Trophoblast cell (in vitro differentiated cells and primary cell): ENCODE data around the gene WDR87.

Experiments used
- DNase-seq, 2 donors: peaks; one replicate each; pipeline ENCODE4 v3.0.0-alpha.2; 2016
- H2AFZ ChIP-seq: 2 replicates; pipeline ENCODE4 v1.6.1; 2013; ENCODE audit warnings: low read length, moderate library complexity, mild to moderate bottlenecking; ENCODE audit not compliant: insufficient read depth, poor library complexity
- H2AK5ac ChIP-seq: 2 replicates; pipeline ENCODE4 v1.6.1; 2013; ENCODE audit warnings: mild to moderate bottlenecking, low read length
- H2BK120ac ChIP-seq: 2 replicates; pipeline ENCODE4 v1.6.1; 2013; ENCODE audit warnings: low read length, mild to moderate bottlenecking, moderate library complexity; ENCODE audit not compliant: insufficient read depth, poor library complexity
- H2BK12ac ChIP-seq: 2 replicates; pipeline ENCODE4 v1.6.1; 2013; ENCODE audit warnings: mild to moderate bottlenecking, low read length, moderate library complexity
- H2BK5ac ChIP-seq: 2 replicates; pipeline ENCODE4 v1.6.1; 2013; ENCODE audit warnings: low read length, low read depth, moderate library complexity, mild to moderate bottlenecking; ENCODE audit not compliant: poor library complexity
- H3K14ac ChIP-seq: 2 replicates; pipeline ENCODE4 v1.6.1; 2013; ENCODE audit warnings: mild to moderate bottlenecking, low read length
- H3K18ac ChIP-seq: 2 replicates; pipeline ENCODE4 v1.6.1; 2013; ENCODE audit warnings: mild to moderate bottlenecking, low read length
- H3K23ac ChIP-seq: 2 replicates; pipeline ENCODE4 v1.6.1; 2013; ENCODE audit warnings: low read length
- H3K27ac ChIP-seq: 2 replicates; pipeline ENCODE4 v1.5.1; 2013; ENCODE audit warnings: low read depth, mild to moderate bottlenecking, inconsistent platforms, low read length, moderate library complexity
- H3K27me3 ChIP-seq: 2 replicates; pipeline ENCODE4 v1.6.1; 2013; ENCODE audit warnings: inconsistent platforms, mild to moderate bottlenecking, low read length, moderate library complexity; ENCODE audit not compliant: insufficient read depth
- H3K36me3 ChIP-seq, 2 experiments: 1 replicate in 1 of 2; 2 replicates in 1 of 2; pipeline ENCODE4 v1.6.1; 2013; ENCODE audit warnings: low read length in 2 of 2, mild to moderate bottlenecking in 2 of 2, moderate library complexity in 1 of 2; ENCODE audit not compliant: insufficient read depth in 2 of 2, control insufficient read depth in 1 of 2
- H3K4ac ChIP-seq: 2 replicates; pipeline ENCODE4 v1.6.1; 2013; ENCODE audit warnings: low read depth, mild to moderate bottlenecking, low read length, moderate library complexity
- H3K4me1 ChIP-seq, 2 experiments: 1 replicate in 1 of 2; 2 replicates in 1 of 2; pipeline ENCODE4 v1.6.1; 2013; ENCODE audit warnings: low read length in 2 of 2, mild to moderate bottlenecking in 2 of 2, moderate library complexity in 1 of 2; ENCODE audit not compliant: insufficient read depth in 2 of 2, control insufficient read depth in 1 of 2
- H3K4me2 ChIP-seq: 2 replicates; pipeline ENCODE4 v1.6.1; 2013; ENCODE audit warnings: inconsistent platforms, mild to moderate bottlenecking, low read length, moderate library complexity
- H3K4me3 ChIP-seq: 2 replicates; pipeline ENCODE4 v1.5.1; 2013; ENCODE audit warnings: mild to moderate bottlenecking, low read depth, low read length, inconsistent platforms
- H3K79me1 ChIP-seq: one replicate; pipeline ENCODE4 v1.6.1; 2013; ENCODE audit warnings: low read length
- H3K79me2 ChIP-seq: 2 replicates; pipeline ENCODE4 v1.6.1; 2013; ENCODE audit warnings: low read length, mild to moderate bottlenecking; ENCODE audit not compliant: control insufficient read depth, insufficient read depth, poor library complexity
- H3K9ac ChIP-seq: 2 replicates; pipeline ENCODE4 v1.6.1; 2013; ENCODE audit warnings: mild to moderate bottlenecking, low read length
- H3K9me3 ChIP-seq: 2 replicates; pipeline ENCODE4 v1.6.1; 2013; ENCODE audit warnings: low read depth, mild to moderate bottlenecking, control low read depth, inconsistent platforms, low read length; ENCODE audit not compliant: insufficient read depth
- H4K12ac ChIP-seq: 2 replicates; pipeline ENCODE4 v1.6.1; 2013; ENCODE audit warnings: low read depth, mild to moderate bottlenecking, low read length, moderate library complexity
- H4K8ac ChIP-seq: 2 replicates; pipeline ENCODE4 v1.6.1; 2013; ENCODE audit warnings: low read depth, mild to moderate bottlenecking, low read length, moderate library complexity
- H4K91ac ChIP-seq: one replicate; pipeline ENCODE4 v1.6.1; 2013; ENCODE audit warnings: low read depth, mild to moderate bottlenecking, low read length, moderate library complexity
- WGBS: extraction: QIAGEN DNeasy Blood & Tissue Kit; methylation state at CpG from one replicate; pipeline ENCODE4 v1.1.7; 2013; ENCODE audit warnings: missing lambda C conversion rate; ENCODE audit not compliant: insufficient read length, insufficient coverage; ENCODE audit errors: extremely low coverage; 5-methylcytosine and 5-hydroxymethylcytosine counted together

The WDR87 gene

DNA sequence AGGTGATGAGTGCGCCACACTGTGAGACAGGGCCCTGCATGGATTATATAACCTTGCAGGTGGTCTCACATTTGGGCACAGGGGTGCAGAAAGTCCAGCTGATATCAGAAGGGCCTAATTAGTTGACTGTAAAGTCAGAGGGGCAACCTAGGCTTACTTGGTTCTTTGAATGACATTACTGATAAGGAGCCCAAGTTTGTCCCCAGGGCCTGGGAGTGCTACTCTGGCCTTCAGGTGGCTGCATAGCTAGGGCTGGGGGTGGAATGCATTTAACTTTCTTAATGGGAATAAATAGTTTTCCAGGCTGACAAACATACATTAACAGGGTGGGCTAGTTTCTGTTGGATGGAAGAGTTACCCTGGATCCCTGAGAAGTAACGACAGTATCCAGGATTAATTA lies 3.3 kb downstream of the WDR87 start:
- no peak overlapping the region for H2AK5ac ChIP-seq
- no peak overlapping the region for H3K4me2 ChIP-seq
- H3K79me1 ChIP-seq, result peaks cover 10% of the 10 kb centered on the region
- H3K9ac ChIP-seq, result no peak overlapping the region
- H3K27ac ChIP-seq, result no peak overlapping the region
- no peaks in the 10 kb centered on the region for H3K9me3 ChIP-seq
- no peak overlapping the region for H4K12ac ChIP-seq
- no peak overlapping the region for H3K4ac ChIP-seq
- no peak overlapping the region for H4K8ac ChIP-seq
- no peak overlapping the region for H3K18ac ChIP-seq
- H3K14ac ChIP-seq, result no peak overlapping the region
- no peak overlapping the region for H2BK120ac ChIP-seq
- H3K27me3 ChIP-seq, result no peaks in the 10 kb centered on the region
- no peak overlapping the region for H3K23ac ChIP-seq
- peaks cover 13% of the 10 kb centered on the region for H3K79me2 ChIP-seq
- H2BK5ac ChIP-seq, result no peak overlapping the region
- no peak overlapping the region for H4K91ac ChIP-seq
- WGBS, result no CpG with 5 or more reads among the region's 2 CpGs
- no peak overlapping the region for H2BK12ac ChIP-seq
- no peak overlapping the region for H3K4me3 ChIP-seq
- peaks cover 4 to 9% of the 10 kb centered on the region in 2 experiments for H3K4me1 ChIP-seq
- peak in 1 of 2 donors; percentile 19 for DNase-seq
- no peak overlapping the region for H2AFZ ChIP-seq
- H3K36me3 ChIP-seq, result no peaks in the 10 kb centered on the region

GRCh38 chr19:37902668-37903067 lies 3.7 kb downstream of the WDR87 start:
- Histone ChIP-seq H2AK5ac (no peak overlapping the region), H3K4ac (no peak overlapping the region), H3K9me3 (no peaks in the 10 kb centered on the region), H4K91ac (no peak overlapping the region), H4K12ac (no peak overlapping the region), H3K27ac (no peak overlapping the region), H3K79me1 (peaks cover 10% of the 10 kb centered on the region), H3K4me2 (no peak overlapping the region), H2BK5ac (no peak overlapping the region), H3K9ac (no peak overlapping the region), H4K8ac (no peak overlapping the region), H3K4me3 (no peak overlapping the region), H3K23ac (no peak overlapping the region), H3K79me2 (peaks cover 9% of the 10 kb centered on the region), H3K36me3 (no peaks in the 10 kb centered on the region), H3K27me3 (no peaks in the 10 kb centered on the region), H3K14ac (no peak overlapping the region), H2AFZ (no peak overlapping the region), H3K18ac (no peak overlapping the region), H2BK12ac (no peak overlapping the region), H2BK120ac (no peak overlapping the region), H3K4me1 (peaks cover under 1 to 4% of the 10 kb centered on the region in 2 experiments)
- peak; percentile 84 to 95 for DNase-seq
- WGBS, result no CpG with 5 or more reads among the region's 4 CpGs

- H2BK5ac ChIP-seq, result no peak overlapping the region
- no peak overlapping the region for H3K9ac ChIP-seq
These were observed 6.4 kb downstream of the WDR87 start for GRCh38 chr19:37899966-37900365.

GRCh38 chr19:37899453-37899852 lies 6.9 kb downstream of the WDR87 start:
- H3K36me3 ChIP-seq, result no peaks in the 10 kb centered on the region
- H3K9ac ChIP-seq, result no peak overlapping the region
- no peak overlapping the region for H4K91ac ChIP-seq
- H3K79me1 ChIP-seq, result no peaks in the 10 kb centered on the region
- H2BK12ac ChIP-seq, result no peak overlapping the region
- no peak overlapping the region for H4K12ac ChIP-seq
- no peak overlapping the region for H3K4me2 ChIP-seq
- H3K27ac ChIP-seq, result no peak overlapping the region
- H3K27me3 ChIP-seq, result no peaks in the 10 kb centered on the region
- H3K4ac ChIP-seq, result no peak overlapping the region
- H3K4me3 ChIP-seq, result no peak overlapping the region
- H2AK5ac ChIP-seq, result no peak overlapping the region
- H3K18ac ChIP-seq, result no peak overlapping the region
- H3K23ac ChIP-seq, result no peak overlapping the region
- H3K14ac ChIP-seq, result no peak overlapping the region
- H2BK5ac ChIP-seq, result no peak overlapping the region
- no peak overlapping the region for H2AFZ ChIP-seq
- peaks cover 2% of the 10 kb centered on the region for H3K9me3 ChIP-seq
- WGBS, result no CpG with 5 or more reads among the region's 1 CpG
- no peak overlapping the region for H2BK120ac ChIP-seq
- H3K4me1 ChIP-seq, result no peaks in the 10 kb centered on the region
- H3K79me2 ChIP-seq, result no peaks in the 10 kb centered on the region
- DNase-seq, result no peak
- H4K8ac ChIP-seq, result no peak overlapping the region

More at GRCh38 chr19:37899966-37900365, 6.4 kb downstream of the WDR87 start:
- no peak for DNase-seq
- no peak overlapping the region for H3K4me3 ChIP-seq
- no peak overlapping the region for H2BK120ac ChIP-seq
- no peak overlapping the region for H3K4me2 ChIP-seq
- no peak overlapping the region for H4K8ac ChIP-seq
- no peak overlapping the region for H2AFZ ChIP-seq
- WGBS, result no CpG with 5 or more reads among the region's 2 CpGs
- H3K9me3 ChIP-seq, result no peaks in the 10 kb centered on the region
- H3K27ac ChIP-seq, result no peak overlapping the region
- H3K18ac ChIP-seq, result no peak overlapping the region
- H3K27me3 ChIP-seq, result no peaks in the 10 kb centered on the region
- no peak overlapping the region for H4K12ac ChIP-seq
- no peak overlapping the region for H3K23ac ChIP-seq
- H2AK5ac ChIP-seq, result no peak overlapping the region
- H2BK12ac ChIP-seq, result no peak overlapping the region
- no peak overlapping the region for H4K91ac ChIP-seq
- no peaks in the 10 kb centered on the region for H3K4me1 ChIP-seq
- no peaks in the 10 kb centered on the region for H3K79me1 ChIP-seq
- no peaks in the 10 kb centered on the region for H3K36me3 ChIP-seq
- no peaks in the 10 kb centered on the region for H3K79me2 ChIP-seq
- no peak overlapping the region for H3K4ac ChIP-seq
- no peak overlapping the region for H3K14ac ChIP-seq
